ENCODE data around the gene GRIN1. TPM values are rescaled to one million over a fixed set of nuclear protein-coding genes. Genes with fewer than 3 reads are reported as not detected.
A peak's percentile ranks its signal among the peaks of the same experiment; 100 is the strongest.

GRIN1 gene
- total and polyA plus RNA-seq, 2 of the 13 experiments (the other 11 are each of a cell fraction or from before 2014, with no cell fraction given) = 0.13 TPM; not detected in 1

- no peak for TF ChIP-seq ZNF720 (CRISPR knock-in tag; IDR thresholded peaks at IDR 0.05)
- peak; percentile 72; the same call in 1 of the 2 replicates for TF ChIP-seq ZSCAN9 (CRISPR knock-in tag; IDR thresholded peaks at IDR 0.05; ENCODE audit: borderline replicate concordance)
- TF ChIP-seq ZNF430 (CRISPR knock-in tag; IDR thresholded peaks at IDR 0.05) = peak; percentile 80; the same call in 1 of the 2 replicates
- TF ChIP-seq GATAD1 (CRISPR knock-in tag; IDR thresholded peaks at IDR 0.05) = peak; percentile 87
- TF ChIP-seq ZNF354B (CRISPR knock-in tag; IDR thresholded peaks at IDR 0.05) = no peak
- no peak; the same call in 1 of the 2 replicates for TF ChIP-seq ZNF724P (CRISPR knock-in tag; IDR thresholded peaks at IDR 0.05; ENCODE audit: borderline replicate concordance)
- TF ChIP-seq ZXDC (CRISPR knock-in tag; IDR thresholded peaks at IDR 0.05) = 0 out of 2 replicates have a peak, but pooled peaks have one; percentile 23
- TF ChIP-seq ZNF20 (CRISPR knock-in tag; IDR thresholded peaks at IDR 0.05) = no peak
- no peak for TF ChIP-seq BHLHE40 (IDR thresholded peaks at IDR 0.05; ENCODE audit: low read length)
- TF ChIP-seq SMARCC2 (IDR thresholded peaks at IDR 0.05) = no peak
- no peak for TF ChIP-seq ZNF674 (CRISPR knock-in tag; IDR thresholded peaks at IDR 0.05; ENCODE audit: low read depth)
- TF ChIP-seq ZNF747 (CRISPR knock-in tag; IDR thresholded peaks at IDR 0.05; ENCODE audit: borderline replicate concordance) = no peak
- no peak for TF ChIP-seq NFE2L2 (IDR thresholded peaks at IDR 0.05; ENCODE audit: low read length)
- TF ChIP-seq ZBTB25 (CRISPR knock-in tag; IDR thresholded peaks at IDR 0.05) = peak; percentile 97
- TF ChIP-seq CCAR2 (optimal IDR thresholded peaks at IDR 0.05; ENCODE audit: low read depth, low read length) = no peak
- TF ChIP-seq ZNF367 (CRISPR knock-in tag; IDR thresholded peaks at IDR 0.05; ENCODE audit: borderline replicate concordance) = no peak; the same call in 1 of the 2 replicates
- TF ChIP-seq CBX2 (IDR thresholded peaks at IDR 0.05; ENCODE audit: low read depth, low read length) = no peak
- TF ChIP-seq CBX2 (CRISPR knock-in tag; IDR thresholded peaks at IDR 0.05; ENCODE audit: low read depth) = no peak
- no peak for TF ChIP-seq SNRNP70 (IDR thresholded peaks at IDR 0.05; ENCODE audit: low read depth, low read length)
- no peak for TF ChIP-seq TBX3 (IDR thresholded peaks at IDR 0.05; ENCODE audit: borderline replicate concordance)
- no peak for TF ChIP-seq ZNF652 (CRISPR knock-in tag; IDR thresholded peaks at IDR 0.05; ENCODE audit: borderline replicate concordance, low read depth)
- peak; percentile 63 for TF ChIP-seq FOXK1 (CRISPR knock-in tag; IDR thresholded peaks at IDR 0.05; ENCODE audit: borderline replicate concordance, low read depth)
- TF ChIP-seq JDP2 (CRISPR knock-in tag; IDR thresholded peaks at IDR 0.05; ENCODE audit: borderline replicate concordance) = no peak
- TF ChIP-seq KAT2B (IDR thresholded peaks at IDR 0.05; ENCODE audit: borderline replicate concordance, low read depth, low read length) = no peak
- peak; percentile 76 for TF ChIP-seq ZFP91 (CRISPR knock-in tag; IDR thresholded peaks at IDR 0.05; ENCODE audit: borderline replicate concordance)
- 0 out of 2 replicates have a peak, but pooled peaks have one; percentile 47 for TF ChIP-seq CCDC6 (CRISPR knock-in tag; IDR thresholded peaks at IDR 0.05)
Measured at GRCh38 chr9:137200311-137201204, 61.6 kb downstream of the GRIN1 start, which contains the start of gene TPRN (continued).

All from HepG2 (cell line).